Measurements from ENCODE around the gene SPATA2. TPM values are rescaled to one million over a fixed set of nuclear protein-coding genes. Genes with fewer than 3 reads are reported as not detected.
A peak's percentile ranks its signal among the peaks of the same experiment; 100 is the strongest.
"Not testable (repeated sequence)": the region's sequence is repeated elsewhere in the genome, so short reads cannot be mapped to it uniquely, and the experiment has no call there.

Gene SPATA2, protein sequence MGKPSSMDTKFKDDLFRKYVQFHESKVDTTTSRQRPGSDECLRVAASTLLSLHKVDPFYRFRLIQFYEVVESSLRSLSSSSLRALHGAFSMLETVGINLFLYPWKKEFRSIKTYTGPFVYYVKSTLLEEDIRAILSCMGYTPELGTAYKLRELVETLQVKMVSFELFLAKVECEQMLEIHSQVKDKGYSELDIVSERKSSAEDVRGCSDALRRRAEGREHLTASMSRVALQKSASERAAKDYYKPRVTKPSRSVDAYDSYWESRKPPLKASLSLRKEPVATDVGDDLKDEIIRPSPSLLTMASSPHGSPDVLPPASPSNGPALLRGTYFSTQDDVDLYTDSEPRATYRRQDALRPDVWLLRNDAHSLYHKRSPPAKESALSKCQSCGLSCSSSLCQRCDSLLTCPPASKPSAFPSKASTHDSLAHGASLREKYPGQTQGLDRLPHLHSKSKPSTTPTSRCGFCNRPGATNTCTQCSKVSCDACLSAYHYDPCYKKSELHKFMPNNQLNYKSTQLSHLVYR
- total RNA-seq (1 to 10 TPM; 4.2 to 8.0 TPM), polyA plus RNA-seq (1 to 10 TPM; 4.4 to 5.4 TPM)
- long read RNA-seq, donor 1, full-length matches to known transcripts, result 3 of 3 reads
- long read RNA-seq, donor 1, partial matches to known transcripts, result 0 of 3 reads
- long read RNA-seq, donor 1, other reads (novel, unspliced or antisense), result 0 of 3 reads
- long read RNA-seq, donor 2, full-length matches to known transcripts, result 2 of 2 reads
- long read RNA-seq, donor 2, partial matches to known transcripts, result 0 of 2 reads
- long read RNA-seq, donor 2, other reads (novel, unspliced or antisense), result 0 of 2 reads
- long read RNA-seq, donor 3, full-length matches to known transcripts, result 2 of 2 reads
- long read RNA-seq, donor 3, partial matches to known transcripts, result 0 of 2 reads
- long read RNA-seq, donor 3, other reads (novel, unspliced or antisense), result 0 of 2 reads
- long read RNA-seq, donor 4, full-length matches to known transcripts, result 1 of 1 reads
- long read RNA-seq, donor 4, partial matches to known transcripts, result 0 of 1 reads
- long read RNA-seq, donor 4, other reads (novel, unspliced or antisense), result 0 of 1 reads
- long read RNA-seq, donor 5, full-length matches to known transcripts, result 2 of 2 reads
- long read RNA-seq, donor 5, partial matches to known transcripts, result 0 of 2 reads
- long read RNA-seq, donor 5, other reads (novel, unspliced or antisense), result 0 of 2 reads

GRCh38 chr20:49915380-49916145, at the start of gene SPATA2:
Gene SPATA2, minus strand, starts transcription at chr20:49915529. Its CDS starts 7,039 bp downstream, at chr20:49908490.
- ATAC-seq (ENCODE audit: insufficient read depth, low FRiP score) (peak; percentile 87), DNase-seq (peak; percentile 97)
- H3K4me3 ChIP-seq, result peak within 1 kb of the TSS; percentile 96
- H3K4me1 ChIP-seq (ENCODE audit: control insufficient read depth in 5 of 5, insufficient read depth in 5 of 5, low read length in 5 of 5), result peaks cover 0 to 19% (median 12%) of the 10 kb centered on the region in 5 donors
- H3K9me3 ChIP-seq (ENCODE audit: control insufficient read depth in 4 of 4, insufficient read depth in 3 of 4, low read length in 3 of 4), result peaks cover 0 to 2% (median 0%) of the 10 kb centered on the region in 4 donors
- peak within 1 kb of the TSS; percentile 79 to 89 for H3K9ac ChIP-seq (ENCODE audit: insufficient read depth in 1 of 2, low read length in 2 of 2)
- H3K36me3 ChIP-seq (ENCODE audit: control insufficient read depth in 4 of 4, insufficient read depth in 4 of 4, low read length in 4 of 4), result peaks cover 0 to 3% (median 1%) of the 10 kb centered on the region in 4 donors
- no peaks in the 10 kb centered on the region for H3K27me3 ChIP-seq (ENCODE audit: control insufficient read depth in 3 of 3, insufficient read depth in 3 of 3, low read length in 2 of 3)
- H3K27ac ChIP-seq (ENCODE audit: low read depth in 1 of 2, low read length in 1 of 2), result peak within 1 kb of the TSS; percentile 99 to 100
- 0% methylated on average over 68 to 69 of the region's 69 CpGs for WGBS, 2 donors
- TF ChIP-seq, protein P1, sequence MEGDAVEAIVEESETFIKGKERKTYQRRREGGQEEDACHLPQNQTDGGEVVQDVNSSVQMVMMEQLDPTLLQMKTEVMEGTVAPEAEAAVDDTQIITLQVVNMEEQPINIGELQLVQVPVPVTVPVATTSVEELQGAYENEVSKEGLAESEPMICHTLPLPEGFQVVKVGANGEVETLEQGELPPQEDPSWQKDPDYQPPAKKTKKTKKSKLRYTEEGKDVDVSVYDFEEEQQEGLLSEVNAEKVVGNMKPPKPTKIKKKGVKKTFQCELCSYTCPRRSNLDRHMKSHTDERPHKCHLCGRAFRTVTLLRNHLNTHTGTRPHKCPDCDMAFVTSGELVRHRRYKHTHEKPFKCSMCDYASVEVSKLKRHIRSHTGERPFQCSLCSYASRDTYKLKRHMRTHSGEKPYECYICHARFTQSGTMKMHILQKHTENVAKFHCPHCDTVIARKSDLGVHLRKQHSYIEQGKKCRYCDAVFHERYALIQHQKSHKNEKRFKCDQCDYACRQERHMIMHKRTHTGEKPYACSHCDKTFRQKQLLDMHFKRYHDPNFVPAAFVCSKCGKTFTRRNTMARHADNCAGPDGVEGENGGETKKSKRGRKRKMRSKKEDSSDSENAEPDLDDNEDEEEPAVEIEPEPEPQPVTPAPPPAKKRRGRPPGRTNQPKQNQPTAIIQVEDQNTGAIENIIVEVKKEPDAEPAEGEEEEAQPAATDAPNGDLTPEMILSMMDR (IDR thresholded peaks at IDR 0.05; ENCODE audit: control extremely low read depth, extremely low read depth), result no peak

DNA sequence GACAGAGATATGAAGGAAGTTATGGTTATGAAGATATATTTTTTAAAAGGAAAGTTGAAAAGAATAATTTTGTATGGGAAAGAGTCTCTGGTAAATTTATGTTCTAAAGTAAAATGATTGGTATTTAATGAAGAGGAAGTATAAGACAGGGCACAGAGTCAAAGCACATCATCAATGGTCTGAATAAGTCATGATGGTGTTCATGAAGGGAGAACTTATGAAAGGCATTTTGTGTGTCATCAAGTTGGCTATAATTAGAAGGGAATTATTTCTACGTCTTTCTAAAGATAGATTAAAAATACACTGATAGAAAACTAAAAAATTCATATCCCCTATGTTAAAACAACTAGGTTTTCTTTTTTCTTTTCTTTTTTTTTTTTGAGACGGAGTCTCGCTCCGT, 46.1 kb upstream of the SPATA2 start:
- Histone ChIP-seq H3K9me3 (ENCODE audit: control insufficient read depth in 4 of 4, insufficient read depth in 3 of 4, low read length in 3 of 4) (no peaks in the 10 kb centered on the region), H3K27ac (ENCODE audit: low read depth in 1 of 2, low read length in 1 of 2) (no peak overlapping the region), H3K27me3 (ENCODE audit: control insufficient read depth in 3 of 3, insufficient read depth in 3 of 3, low read length in 2 of 3) (no peaks in the 10 kb centered on the region), H3K36me3 (ENCODE audit: control insufficient read depth in 4 of 4, insufficient read depth in 4 of 4, low read length in 4 of 4) (peaks cover 0 to 20% (median 2%) of the 10 kb centered on the region in 4 donors), H3K4me3 (no peak overlapping the region), H3K9ac (ENCODE audit: insufficient read depth in 1 of 2, low read length in 2 of 2) (no peak overlapping the region), H3K4me1 (ENCODE audit: control insufficient read depth in 5 of 5, insufficient read depth in 5 of 5, low read length in 5 of 5) (peaks cover 0 to 1% (median 0%) of the 10 kb centered on the region in 5 donors)
- DNase-seq (peak in 1 of 3 donors; percentile 42), ATAC-seq (ENCODE audit: insufficient read depth, low FRiP score) (no peak)
- TF ChIP-seq, protein P1 (IDR thresholded peaks at IDR 0.05; ENCODE audit: control extremely low read depth, extremely low read depth), result no peak
- 81 to 92% methylated on average over 1 to 4 of the region's 4 CpGs for WGBS, 2 donors

DNA sequence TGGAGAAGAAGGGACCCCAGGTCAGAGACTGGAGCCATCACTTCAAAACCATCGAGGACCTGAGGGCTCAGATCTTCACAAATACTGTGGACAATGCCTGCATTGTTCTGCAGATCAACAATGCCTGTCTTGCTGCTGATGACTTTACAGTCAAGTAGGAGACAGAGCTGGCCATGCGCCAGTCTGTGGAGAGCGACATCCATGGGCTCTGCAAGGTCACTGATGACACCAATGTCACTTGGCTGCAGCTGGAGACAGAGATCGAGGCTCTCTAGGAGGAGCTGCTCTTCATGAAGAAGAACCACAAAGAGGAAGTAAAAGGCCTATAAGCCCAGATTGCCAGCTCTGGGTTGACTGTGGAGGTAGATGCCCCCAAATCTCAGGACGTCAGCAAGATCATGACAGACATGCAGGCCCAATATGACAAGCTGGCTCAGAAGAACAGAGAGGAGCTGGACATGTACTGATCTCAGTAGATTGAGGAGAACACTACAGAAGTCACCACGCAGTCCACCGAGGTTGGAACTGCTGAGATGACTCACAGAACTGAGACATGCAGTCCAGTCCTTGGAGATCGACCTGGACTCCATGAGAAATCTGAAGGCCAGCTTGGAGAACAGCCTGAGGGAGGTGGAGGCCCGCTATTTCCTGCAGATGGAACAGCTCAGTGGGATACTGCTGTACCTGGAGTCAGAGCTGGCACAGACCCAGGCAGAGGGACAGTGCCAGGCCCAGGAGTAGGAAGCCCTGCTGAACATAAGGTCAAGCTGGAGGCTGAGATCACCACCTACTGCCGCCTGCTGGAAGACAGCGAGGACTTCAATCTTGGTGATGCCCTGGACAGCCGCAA, 42.0 kb upstream of the SPATA2 start:
- not testable (repeated sequence) for H3K4me1 ChIP-seq (ENCODE audit: control insufficient read depth in 5 of 5, insufficient read depth in 5 of 5, low read length in 5 of 5); H3K9me3 ChIP-seq (ENCODE audit: control insufficient read depth in 4 of 4, insufficient read depth in 3 of 4, low read length in 3 of 4); ATAC-seq (ENCODE audit: insufficient read depth, low FRiP score); H3K27me3 ChIP-seq (ENCODE audit: control insufficient read depth in 3 of 3, insufficient read depth in 3 of 3, low read length in 2 of 3); H3K9ac ChIP-seq (ENCODE audit: insufficient read depth in 1 of 2, low read length in 2 of 2); DNase-seq; H3K27ac ChIP-seq (ENCODE audit: low read depth in 1 of 2, low read length in 1 of 2); H3K4me3 ChIP-seq
- 75 to 87% methylated on average over 12 of the region's 12 CpGs for WGBS, 2 donors
- peaks cover 7 to 44% (median 11%) of the 10 kb centered on the region in 4 donors for H3K36me3 ChIP-seq (ENCODE audit: control insufficient read depth in 4 of 4, insufficient read depth in 4 of 4, low read length in 4 of 4)

All from lung (tissue), 16 donors.